GM19351 (cell line): Measurements from ENCODE around the gene NPSR1.

Experiments used
- ATAC-seq: cut with Tn5 transposase; IDR thresholded peaks from one replicate; pipeline ENCODE4 v1.9.1; 2021; ENCODE audit warnings: mild to moderate bottlenecking, moderate library complexity; ENCODE audit not compliant: unreplicated experiment

The NPSR1 gene

DNA sequence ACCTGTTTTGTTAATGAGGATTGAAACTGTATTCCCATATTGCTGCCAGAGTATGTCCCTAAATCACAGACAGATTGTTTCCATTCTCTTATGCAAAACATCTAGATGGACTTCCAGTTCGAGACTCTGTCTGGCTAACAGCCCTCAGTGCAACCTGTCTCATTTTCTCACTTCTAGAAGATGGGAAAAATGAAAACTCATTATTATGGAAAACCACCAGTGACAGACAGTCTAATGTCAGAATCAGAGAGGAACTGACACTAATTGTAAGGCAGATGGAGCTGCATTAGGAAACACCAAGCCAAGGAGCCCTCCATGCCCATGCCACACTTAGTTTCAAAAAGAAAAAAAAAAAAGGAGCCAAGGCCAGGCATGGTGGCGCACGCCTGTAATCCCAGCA is 61.6 kb downstream of the NPSR1 start:
- ATAC-seq: no peak

DNA sequence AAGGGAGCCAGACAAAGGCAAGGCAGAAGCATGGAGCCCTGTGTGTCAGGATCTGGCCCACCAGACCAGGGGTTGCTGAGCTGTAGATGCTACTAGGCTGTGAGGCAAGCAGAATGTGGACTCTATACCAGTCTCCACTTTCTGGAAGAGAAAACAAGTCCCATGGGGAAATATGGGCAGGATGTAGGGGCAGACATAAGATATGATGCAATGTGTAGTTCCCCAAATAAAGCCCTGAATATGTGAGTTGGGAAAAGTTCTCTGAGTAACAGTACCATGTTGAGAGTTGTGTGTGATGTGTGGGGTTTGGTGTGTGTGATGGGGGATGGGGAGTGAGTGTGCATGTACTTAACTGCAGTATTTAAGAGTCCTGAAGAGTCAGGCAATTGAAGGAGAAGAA is 62.3 kb downstream of the NPSR1 start:
- no peak for ATAC-seq

DNA sequence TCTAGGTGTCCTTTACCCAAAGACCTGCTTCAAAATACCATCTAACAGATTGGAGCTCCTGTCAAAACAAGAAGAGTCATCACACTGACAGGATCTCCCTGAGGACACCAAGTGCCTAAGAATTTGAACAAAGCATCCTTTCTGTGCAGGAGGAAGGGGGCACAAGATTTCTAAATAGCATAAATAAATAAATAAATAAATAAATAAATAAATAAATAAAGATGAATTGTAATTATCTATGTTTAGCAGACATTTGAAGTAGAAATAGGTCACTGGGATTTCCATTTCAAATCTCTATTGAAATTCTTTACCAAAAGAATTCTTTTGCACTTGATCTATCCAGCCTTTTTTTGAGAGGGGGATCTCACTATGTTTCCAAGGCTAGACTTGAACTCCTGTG is 65.3 kb downstream of the NPSR1 start:
- ATAC-seq: no peak

DNA sequence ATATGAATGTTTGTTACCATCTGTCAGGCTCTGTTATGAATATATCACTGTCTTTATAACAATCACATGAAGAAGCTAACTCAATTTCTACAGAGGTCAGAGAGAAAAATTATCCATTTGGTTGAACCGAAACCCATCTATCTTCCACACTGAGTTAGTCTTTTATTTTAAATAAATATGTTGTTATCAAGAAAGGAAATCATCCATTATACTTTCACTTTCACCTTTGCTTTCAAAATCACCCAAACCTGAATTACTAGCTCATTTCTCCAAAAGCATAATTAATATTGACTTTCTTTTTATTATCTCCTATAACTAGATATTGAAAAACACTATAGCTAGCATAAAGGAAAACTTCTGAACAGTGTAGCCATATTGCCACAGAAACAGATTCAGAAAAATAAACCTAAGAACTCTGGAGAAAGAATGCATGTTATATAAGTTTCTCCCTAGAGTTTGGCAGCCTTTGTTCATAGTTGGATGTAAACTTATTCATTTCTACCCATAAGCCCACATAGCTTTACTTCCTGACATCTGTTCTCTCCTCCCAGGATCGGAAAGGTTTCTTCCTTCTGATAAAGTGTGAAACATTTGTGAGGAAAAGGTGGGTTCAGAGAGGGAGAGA is 66.0 kb downstream of the NPSR1 start:
- no peak for ATAC-seq

DNA sequence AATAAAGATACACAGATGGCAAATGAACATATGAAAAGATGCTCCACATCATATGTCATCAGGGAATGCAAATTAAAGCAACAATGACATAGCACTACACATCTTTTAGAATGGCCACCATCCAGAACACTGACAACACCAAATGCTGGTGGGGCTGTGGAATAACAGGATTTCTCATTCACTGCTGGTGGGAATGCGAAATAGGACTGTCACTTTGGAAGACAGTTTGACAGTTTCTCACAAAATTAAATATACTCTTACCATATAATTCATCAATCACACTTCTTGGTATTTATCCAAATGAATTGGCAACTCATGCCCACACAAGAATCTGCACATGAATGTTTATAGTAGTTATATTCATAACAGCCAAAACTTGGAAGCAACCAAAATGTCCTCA is 68.2 kb downstream of the NPSR1 start:
- ATAC-seq: no peak

DNA sequence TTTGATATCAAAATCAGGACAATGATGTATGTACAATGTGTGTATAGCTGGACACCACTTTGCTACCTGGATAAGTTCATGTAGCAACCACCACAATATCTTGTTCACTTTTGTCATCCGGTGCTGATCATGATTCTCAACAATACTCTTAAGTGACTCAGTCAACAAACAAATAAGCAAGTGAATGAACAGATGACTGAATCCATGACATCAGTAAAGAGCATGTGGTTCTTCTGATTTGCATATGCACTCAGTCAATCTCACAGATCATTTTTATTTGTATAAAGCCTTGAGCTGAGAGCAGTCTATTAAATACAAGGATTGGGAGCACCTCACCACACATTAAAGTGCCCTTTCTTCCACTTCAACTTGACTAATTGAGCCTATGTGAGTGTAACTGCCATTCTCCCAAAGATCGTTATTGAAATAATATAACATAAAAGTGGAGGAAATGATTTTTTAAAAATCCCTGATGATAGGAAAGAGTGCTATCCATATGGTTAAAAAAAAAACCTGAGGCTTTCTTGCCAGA is 69.5 kb downstream of the NPSR1 start:
- no peak for ATAC-seq

DNA sequence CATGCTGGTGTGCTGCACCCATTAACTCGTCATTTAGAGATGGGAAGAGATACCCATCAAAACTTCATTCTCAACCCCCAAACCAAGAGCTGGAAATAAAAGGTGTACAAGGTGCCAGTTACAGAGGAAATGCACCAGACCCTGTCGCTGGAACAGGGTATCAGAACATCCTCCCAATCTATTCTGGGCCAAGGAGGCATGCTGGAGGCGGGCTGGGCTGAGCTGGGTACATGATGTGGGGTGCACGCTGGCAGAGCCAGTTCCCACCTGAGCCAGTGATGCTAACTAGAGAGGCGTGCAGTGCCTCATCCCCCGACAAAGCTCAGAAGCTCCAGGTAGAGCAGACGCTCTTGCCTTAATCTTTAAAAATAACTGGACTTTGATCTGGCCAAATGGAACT is 70.1 kb downstream of the NPSR1 start:
- ATAC-seq: no peak

DNA sequence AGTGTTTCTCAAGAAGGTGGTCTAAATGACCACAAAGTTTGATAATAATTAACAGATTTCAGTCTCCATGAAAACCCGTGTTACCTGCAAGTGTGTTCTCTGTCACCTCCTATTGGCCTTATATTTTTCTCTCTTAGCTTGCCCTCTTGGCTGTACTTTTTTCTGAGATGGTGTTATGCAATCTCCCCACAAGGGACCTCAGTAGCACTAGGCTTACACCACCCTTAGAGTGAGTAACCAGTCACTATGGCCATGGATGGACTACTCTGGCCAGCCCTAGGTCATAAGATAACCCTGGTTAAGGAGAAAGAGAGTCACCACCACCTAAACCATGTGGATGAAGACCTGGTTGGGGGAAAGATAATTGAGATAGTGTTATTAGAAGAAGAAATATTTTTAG is 76.8 kb downstream of the NPSR1 start:
- no peak for ATAC-seq

DNA sequence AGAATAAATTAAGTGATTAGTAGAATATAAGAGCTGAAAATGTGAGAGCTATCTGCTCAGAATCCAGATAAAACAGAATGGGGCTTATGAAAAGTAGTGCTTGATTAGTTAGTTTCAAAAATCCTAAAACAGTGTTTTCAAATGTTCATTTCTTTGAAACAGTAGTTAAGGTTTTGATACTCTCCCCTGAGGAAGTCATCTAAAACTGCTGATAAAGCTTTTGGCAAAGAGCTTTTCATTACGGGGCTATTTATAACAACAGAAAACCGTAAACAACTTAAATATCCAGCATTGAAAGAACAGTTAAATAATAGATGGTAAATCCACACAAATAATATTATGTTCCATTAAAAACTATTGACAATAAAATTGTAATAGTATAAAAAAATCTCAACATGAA is 77.5 kb downstream of the NPSR1 start:
- ATAC-seq: no peak

DNA sequence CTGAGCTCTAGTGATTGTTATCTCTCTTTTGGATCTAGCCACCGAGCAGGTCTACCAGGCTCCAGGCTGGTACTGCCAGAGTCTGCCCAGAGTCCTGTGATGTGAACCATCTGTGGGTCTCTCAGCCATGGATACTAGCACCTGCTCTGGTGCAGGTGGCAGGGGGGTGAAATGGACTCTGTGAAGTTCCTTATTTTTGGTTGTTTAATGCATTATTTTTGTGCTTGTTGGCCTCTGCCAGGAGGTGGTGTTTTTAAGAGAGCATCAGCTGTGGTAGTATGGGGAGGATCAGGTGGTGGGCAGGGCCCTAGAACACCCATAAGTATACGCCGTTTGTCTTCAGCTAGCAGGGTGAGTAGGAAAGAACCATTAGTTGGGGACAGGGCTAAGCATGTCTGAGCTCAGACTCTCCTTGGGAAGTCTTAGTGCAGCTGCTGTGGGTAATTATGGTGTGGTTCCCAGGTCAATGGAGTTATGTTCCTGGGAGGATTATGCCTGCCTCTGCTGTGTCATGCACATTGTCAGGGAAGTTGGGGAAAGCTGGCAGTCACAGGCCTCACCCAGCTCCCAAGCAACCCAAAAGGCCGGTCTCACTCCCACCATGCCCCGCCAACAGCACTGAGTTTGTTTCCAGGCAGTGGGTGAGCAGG is 81.8 kb downstream of the NPSR1 start:
- ATAC-seq: no peak

DNA sequence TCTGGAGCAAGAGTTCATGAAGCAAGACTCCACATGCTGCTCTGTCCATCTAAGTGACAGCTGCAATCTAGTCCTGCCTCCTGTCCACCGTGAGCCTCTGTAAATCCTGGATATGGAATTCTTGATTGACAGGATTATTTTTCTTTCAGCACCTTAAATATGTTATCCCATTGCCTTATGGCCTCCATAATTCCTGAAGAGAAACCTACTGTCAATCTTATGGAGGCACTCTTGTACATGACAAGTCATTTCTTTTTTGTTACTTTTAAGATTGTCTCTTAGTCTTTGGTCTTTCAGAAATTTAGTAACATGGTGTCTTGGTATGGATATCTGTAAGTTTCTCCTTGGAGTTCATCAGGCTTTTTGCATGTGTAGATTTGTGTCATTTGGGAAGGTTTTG is 82.8 kb downstream of the NPSR1 start:
- no peak for ATAC-seq

DNA sequence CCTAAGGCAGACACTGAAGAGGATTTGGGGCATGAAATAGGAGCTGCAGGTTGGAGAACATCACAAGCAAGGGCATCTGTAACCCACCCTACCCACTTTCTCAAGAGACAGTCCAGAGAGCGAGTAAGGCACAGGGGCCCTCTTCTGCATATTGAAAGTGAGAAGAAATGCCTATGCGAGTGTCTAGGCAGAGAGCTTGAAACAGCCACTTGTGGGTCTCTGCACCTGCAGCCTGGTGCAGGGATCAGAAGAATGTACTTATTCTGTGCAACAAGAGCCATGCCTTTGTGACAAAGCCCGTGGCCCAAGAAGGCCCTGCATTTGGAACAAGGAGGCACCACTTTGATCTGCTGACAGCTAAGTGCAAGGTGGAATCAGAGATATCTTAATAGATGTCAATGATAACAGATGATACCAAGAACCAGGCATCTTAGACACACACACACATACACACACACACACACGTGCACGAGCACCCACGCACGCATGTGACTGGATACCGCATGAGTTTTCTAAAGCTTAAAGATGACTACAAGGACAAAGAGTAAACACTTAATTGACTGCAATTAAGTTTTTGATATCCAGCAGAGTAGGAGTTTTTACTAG is 89.3 kb downstream of the NPSR1 start:
- no peak for ATAC-seq

DNA sequence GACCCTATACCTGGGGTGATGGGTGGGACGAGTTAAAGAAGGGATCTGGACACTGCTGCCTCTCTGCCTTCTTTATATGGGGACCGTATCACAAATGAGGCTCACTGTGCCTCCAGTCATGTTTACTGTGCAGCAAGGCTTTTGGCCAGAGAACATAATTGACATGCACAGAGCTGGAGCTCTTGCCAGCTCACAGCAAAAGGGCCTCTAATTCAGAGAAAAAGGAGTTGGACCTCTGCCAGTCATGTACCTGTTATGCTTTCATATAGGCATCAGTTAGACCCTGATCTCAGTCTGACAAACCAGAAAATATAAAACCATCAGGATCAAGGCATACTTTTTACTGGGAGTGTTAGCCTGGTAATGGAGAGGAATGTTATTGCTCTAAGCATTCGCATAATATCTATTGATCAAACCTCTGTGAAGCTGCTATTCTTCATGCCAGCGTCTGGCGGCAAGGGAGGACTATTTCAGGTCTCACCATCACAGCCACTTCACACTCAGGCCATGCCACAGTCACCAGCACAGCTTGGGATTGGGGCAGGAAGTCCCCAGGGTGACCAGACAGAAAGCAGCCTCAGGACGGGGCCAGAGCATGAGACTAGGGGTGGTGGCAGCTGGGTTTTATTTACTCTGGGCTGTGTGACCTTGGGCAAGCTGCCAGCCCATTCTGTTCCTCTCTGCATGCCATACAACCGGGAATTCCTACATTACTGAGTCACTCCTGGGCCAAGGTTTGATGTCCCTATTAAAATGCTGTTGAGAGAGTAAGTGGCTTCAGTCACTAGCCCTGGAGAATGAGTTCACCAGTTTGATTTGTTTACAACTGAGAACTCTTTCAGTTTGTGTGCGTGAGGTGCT is 90.1 kb downstream of the NPSR1 start:
- ATAC-seq: no peak

DNA sequence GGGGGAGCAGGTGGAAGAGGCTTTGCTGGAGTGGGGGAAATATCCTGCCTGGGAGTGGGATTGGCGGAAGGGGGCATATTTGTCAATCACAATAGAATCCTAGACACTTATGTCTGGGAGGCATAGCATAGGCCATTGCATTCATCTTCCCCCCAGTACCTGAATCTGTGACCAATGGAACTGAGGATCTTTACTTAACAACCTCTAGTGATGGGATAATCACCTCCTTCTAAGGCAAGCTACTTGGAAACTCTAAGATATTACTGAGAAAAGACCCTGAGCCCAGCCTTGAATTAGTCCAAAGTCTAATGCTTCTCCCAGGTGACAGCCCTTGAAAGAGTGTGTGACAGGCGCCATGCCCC is 90.7 kb downstream of the NPSR1 start:
- ATAC-seq: no peak

DNA sequence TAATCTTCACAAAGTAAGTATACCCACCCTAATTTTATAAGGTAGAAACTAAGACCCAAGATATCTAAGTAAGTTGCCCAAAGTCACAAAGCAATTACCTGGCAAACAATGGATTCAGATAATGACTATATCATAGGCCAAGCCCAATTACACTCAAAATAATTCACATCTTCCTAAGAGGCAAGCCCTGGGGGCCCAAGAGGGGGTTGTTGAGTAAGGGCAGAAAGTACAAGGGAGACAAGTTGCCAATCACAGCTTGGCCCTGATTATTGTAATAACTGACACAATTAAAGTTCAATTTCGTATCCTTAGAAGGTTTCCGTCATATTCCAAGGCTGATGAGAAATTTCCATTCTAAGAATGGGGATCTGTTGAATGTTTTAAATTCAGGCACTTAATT is 91.4 kb downstream of the NPSR1 start:
- no peak for ATAC-seq

DNA sequence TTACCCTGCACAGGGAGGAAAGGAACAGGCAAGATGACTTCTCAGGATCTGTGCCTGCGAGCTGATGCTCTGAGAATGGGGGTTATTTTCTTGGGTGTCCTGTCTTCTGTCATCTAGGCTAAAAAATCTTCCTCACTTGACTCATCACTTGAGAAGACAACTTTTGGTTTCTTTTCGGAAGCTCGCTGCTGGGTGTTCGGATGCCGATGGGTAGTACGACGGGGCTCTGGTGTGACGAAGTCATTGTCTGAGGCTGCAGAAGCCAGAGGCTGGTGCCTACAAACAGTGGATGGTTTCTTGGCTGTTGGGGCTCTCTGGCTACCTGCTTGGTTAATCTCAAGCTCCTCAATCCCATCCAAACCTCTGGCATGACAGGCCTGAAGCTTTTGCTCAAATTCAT is 92.2 kb downstream of the NPSR1 start:
- no peak for ATAC-seq

DNA sequence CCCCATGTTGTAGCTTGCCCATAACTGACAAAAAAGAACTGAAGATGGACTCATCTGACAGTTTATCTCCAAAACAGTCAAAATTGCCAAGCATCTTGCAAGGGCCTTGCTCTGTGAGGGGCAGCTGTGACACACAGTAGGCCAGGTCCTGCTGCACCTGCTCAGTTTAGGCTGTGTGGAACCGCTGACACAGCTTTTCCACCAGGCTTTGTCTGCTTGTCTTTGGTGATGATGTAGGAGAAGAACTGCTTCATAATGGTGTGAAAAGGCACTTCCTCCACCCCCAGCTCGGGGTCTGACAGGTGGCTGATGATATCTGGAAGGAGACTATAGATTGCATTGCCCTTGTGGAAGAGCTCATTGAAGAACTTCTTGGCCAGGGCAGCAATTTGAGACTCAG is 92.6 kb downstream of the NPSR1 start:
- ATAC-seq: no peak

DNA sequence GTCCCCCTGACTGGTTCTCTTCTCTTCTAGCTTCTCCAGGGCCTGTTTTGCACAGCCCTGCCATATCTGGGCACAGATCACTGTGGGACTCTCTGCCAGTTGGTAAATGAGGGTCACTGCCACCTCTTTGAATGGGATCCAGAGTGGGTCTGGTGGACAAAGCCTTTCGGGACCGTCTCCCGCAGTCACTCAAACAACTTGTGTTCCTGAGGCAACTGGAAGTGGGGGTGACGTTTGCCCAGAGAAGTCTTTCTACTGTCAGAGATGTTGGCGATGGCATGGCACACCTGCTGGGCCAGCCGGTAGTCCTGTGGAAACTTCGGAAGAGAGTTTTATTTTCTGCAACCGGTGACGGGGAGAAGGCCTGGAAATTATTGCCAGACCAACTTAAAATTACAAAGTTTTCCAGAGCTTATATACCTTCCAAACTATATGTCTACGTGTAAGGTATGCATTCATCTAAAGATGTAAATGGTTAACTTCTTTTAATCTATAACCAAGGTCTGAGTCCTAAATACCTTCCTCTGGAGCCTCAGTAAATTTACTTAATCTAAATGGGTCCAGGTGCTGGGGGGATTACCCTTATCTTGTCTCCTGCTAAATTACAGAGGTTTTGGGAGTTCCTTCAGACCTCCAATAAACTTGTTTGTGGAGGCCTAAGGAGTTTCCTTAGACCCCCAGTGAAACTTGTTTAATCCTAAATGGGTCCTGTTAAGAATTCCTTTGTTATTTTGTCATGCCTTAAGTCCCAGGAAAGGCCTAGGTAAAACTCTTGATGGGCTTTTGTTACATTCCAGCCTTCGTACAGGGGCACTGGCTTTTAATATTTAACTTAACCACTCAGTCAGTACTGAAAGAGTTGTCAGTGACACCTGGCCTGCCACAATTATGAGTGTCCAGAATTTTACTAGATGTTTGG is 94.0 kb downstream of the NPSR1 start:
- no peak for ATAC-seq

DNA sequence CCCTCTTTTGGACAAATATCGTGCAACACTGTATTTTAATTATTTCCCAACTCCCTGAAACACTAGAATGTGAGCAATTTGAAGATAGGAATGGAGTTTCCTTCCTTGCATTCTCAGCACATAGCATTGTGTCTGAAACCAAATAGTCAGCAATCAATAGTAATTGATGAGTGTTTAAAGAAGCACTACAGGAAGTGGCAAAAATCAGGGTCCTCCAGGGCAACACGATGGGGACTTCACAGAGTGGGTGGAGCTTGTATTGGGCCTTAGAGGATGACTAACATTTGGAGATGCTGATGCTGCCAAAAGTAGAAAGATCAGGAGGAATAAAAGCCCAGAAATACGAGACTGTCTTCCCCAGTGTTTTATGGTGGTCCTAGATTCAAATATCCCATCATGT is 94.9 kb downstream of the NPSR1 start:
- ATAC-seq: no peak

DNA sequence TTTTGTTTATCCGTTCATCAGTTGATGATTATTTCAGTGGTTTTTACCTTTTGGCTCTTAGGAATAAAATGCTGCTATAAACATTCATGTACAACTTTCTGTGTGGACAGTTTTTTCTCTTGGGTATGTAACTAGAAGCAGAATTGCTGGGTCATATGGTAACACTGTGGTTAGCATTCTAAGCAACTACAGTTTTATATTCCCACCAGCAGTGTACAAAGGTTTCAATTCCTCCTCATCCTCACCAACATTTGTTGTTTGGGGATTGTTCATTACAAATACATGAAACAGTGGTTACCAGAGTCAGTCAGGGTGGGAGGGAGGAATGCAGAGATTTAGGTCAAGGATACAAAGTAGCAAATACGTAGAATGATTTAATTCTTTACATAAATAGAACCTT is 97.0 kb downstream of the NPSR1 start:
- no peak for ATAC-seq

DNA sequence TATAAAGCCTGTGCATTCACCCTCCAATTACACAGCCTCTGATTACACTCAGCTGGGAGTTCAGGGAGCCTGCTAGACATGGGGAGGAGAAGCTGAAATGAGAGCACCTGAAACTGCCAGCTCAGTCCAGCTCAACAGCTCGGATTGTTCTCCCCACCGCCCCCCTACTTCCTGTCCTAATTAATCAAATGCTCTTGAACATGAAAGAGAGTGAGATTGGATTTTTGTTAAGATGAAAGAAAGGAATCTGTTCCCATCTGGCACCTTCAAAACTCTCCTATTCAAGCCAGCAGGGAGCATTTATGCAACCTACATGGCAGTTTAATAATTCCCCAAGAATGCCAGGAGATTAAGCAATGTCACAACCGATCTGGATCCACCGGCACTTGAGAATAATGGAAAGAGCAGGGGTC is 98.0 kb downstream of the NPSR1 start:
- no peak for ATAC-seq
